SU-DHL-6 (cell line): ENCODE results near the gene EHBP1.

ENCODE experiments used
- CTCF ChIP-seq: fragments of 200-600 bp; sonication (generic); IDR thresholded peaks from one replicate; pipeline ENCODE4 v1.5.1; 2017; ENCODE audit warnings: antibody characterized with exemption, mild to moderate bottlenecking, low read length, moderate library complexity; ENCODE audit not compliant: insufficient read depth, poor library complexity, severe bottlenecking
- EZH2phosphoT487 ChIP-seq: fragments of 200-600 bp; sonication (generic), shearing (Covaris generic); conservative IDR thresholded peaks from 2 replicates; pipeline ENCODE4 v1.6.1; 2018; ENCODE audit warnings: mild to moderate bottlenecking, antibody characterized with exemption, low read length, moderate library complexity, mixed read lengths

- TF ChIP-seq EZH2phosphoT487 (no peak), CTCF (no peak)
Observed at GRCh38 chr2:63051795-63052333, 346.4 kb downstream of the EHBP1 start.
